Measurements from ENCODE around the gene SEMA6D.

SEMA6D gene

DNA sequence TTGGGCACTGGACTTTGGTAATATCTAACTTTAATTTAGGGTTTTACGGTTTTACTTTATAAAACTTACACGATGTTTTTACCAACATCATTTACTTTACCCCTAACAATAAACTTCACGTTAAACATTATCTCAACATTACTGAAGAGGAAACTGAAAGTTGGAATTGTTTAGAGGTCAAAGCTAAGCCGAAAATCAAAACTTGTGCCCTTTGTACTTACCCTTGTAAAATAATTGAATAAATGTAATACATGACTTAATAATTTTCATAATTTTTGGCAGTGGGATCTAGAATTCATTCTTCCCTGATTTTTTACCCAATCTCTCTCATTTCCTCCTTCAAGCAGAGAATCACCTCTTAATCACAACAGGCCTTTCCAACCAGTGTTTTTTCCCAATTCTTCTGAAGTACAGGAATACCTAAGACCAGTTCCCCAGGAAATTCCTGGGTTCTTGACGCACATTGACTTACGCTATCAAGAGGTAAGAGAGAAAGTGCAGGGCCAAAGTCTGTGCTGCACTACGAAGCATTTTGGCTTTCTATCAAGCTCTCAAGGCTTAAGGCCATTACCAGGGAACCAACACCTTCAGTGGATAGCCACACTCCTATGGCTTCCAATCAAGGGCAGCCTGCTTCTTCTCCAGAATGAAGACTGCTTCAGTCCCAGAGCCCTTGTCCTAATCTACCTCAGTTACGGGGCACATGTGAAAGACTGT is 11.9 kb upstream of the SEMA6D start:
- Mint-ChIP-seq H3K27ac (no peak overlapping the region), H3K4me3 (no peak overlapping the region), H3K27me3 (ENCODE audit: low read depth) (no peaks in the 10 kb centered on the region), H3K9me3 (no peaks in the 10 kb centered on the region), H3K4me1 (ENCODE audit: low read depth) (no peaks in the 10 kb centered on the region), H3K36me3 (ENCODE audit: low read depth) (no peaks in the 10 kb centered on the region)

DNA sequence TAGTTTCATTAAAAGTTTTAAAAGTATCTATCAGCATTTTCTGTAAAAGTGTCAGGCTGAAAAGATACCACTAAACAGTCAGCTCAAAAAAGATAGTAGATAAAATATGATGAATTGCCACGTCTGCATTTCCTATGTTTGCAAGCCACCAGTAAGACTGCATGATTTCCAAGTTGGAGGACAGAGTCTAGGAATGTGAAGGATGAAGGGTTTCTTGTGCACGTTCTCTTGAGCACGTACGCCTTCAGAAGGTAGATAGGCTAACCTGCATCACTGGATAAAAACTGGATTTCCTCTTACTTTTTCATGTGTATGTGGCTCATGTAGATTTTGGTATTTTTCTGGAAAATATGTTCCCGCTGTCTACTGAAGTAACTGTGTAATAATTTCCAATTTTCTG is 9.9 kb upstream of the SEMA6D start:
- H3K9me3 Mint-ChIP-seq = no peaks in the 10 kb centered on the region
- H3K27ac Mint-ChIP-seq = no peak overlapping the region
- no peaks in the 10 kb centered on the region for H3K36me3 Mint-ChIP-seq (ENCODE audit: low read depth)
- no peak overlapping the region for H3K4me3 Mint-ChIP-seq
- no peaks in the 10 kb centered on the region for H3K4me1 Mint-ChIP-seq (ENCODE audit: low read depth)
- H3K27me3 Mint-ChIP-seq (ENCODE audit: low read depth) = no peaks in the 10 kb centered on the region

DNA sequence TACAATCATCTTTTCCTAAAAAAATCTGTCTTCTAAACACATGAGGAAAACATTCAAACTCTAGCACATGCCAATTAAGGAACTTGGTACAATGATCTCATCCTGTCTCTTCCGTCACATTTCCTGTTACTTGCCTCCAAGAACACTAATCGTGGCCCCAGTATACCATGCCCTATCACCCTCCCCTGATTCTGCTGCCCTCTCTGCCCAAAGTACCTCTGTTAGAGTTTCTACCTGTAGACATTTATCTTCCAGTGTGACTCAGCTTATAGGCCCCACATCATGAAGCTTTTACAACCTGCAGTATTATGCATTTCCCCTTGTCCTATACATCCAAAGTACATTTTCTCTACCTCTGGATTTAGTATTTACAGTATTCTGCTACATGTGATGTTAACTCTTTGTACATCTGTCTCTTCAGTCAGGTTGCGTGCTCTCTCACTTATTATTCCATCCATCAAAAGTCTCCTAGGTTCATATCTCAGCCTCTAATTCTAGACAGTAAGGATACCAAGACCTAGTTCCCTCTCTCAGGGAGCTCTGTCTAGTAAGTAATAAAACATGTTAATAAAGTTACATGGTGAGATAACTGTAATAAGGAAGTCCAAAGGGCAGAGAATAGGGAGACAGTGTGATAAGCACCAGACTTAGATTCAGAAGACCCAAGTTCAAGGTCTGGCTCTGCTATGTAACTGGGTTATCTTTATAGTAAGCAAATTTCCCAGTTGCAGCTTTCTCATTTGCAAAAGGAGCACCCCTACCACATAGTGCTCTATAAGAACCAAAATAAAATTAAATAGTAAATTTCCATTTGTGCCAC is 8.9 kb upstream of the SEMA6D start:
- Mint-ChIP-seq H3K27ac (no peak overlapping the region), H3K9me3 (no peaks in the 10 kb centered on the region), H3K4me3 (no peak overlapping the region), H3K36me3 (ENCODE audit: low read depth) (no peaks in the 10 kb centered on the region), H3K27me3 (ENCODE audit: low read depth) (no peaks in the 10 kb centered on the region), H3K4me1 (ENCODE audit: low read depth) (no peaks in the 10 kb centered on the region)

DNA sequence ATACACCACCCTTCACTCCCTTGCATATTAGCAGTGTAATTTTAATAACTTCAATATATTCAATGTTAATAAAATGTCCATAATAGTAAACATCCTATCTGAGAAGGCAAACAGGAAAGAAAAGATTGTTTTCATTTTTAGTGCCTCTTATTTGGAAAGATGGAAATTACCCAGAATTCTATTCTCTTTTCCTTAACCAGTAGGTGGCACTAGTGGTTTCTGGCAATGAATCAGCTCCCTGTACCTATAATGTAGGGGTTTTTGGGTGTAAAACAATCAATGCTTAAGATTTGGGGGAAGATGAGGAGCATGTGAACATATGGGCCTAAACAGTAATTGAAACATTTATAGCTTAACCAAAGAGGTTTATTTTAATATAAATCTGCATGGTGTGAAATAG is 5.7 kb upstream of the SEMA6D start:
- H3K4me1 Mint-ChIP-seq (ENCODE audit: low read depth) = no peaks in the 10 kb centered on the region
- H3K27ac Mint-ChIP-seq = no peak overlapping the region
- H3K9me3 Mint-ChIP-seq = no peaks in the 10 kb centered on the region
- H3K27me3 Mint-ChIP-seq (ENCODE audit: low read depth) = peaks cover 23% of the 10 kb centered on the region
- H3K4me3 Mint-ChIP-seq = no peak overlapping the region
- no peaks in the 10 kb centered on the region for H3K36me3 Mint-ChIP-seq (ENCODE audit: low read depth)

DNA sequence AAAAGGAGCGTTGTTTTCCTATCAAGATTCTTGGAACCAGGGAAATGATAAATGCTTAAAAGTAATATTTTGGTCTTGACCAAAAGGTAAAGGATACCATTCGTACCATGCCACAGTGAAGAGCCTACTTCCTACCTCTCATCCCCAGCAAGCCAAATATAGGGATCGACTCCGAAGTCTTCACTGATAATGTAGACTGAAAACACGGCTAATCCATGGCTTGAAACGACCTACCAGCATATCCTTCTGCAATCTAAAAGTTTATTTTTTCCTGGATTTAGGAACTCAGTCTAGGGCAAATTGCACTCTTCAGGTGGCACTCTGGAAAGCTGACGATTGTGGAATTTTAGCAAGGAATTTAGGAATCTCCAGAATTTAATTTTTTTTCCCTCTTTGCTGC is 1.9 kb upstream of the SEMA6D start:
- Mint-ChIP-seq H3K4me3 (no peak overlapping the region), H3K9me3 (no peaks in the 10 kb centered on the region), H3K27me3 (ENCODE audit: low read depth) (peaks cover 51% of the 10 kb centered on the region), H3K4me1 (ENCODE audit: low read depth) (no peaks in the 10 kb centered on the region), H3K27ac (no peak overlapping the region), H3K36me3 (ENCODE audit: low read depth) (no peaks in the 10 kb centered on the region)

DNA sequence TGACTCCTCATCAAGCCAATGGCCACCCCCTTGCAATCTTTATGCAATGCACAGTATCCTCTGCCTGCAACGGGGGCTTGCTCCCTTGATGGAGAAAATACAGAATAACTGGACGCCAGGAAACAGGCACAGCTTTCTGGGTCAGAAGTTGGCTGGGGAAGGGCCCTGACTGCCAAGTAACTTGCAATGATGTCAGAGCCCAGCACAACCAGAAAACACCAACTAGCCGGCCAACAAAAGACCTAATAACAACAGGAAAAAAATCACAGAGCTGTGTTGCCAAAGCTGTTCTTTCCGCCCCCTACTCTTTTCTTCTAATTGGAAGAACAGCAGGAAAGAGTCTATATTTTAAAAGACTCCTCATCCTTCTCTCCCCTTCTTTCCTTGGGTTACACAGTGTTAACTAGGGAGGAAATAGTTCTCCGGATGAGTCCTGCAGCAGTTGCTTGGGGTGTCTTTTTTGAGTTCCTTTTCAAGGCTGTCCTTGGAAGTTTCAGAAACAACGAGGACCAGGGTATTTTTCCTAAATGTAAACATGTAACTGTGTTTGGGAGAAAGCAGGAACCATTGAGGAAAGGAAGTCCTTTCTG is 1.4 kb upstream of the SEMA6D start:
- H3K4me3 Mint-ChIP-seq = no peak overlapping the region
- H3K4me1 Mint-ChIP-seq (ENCODE audit: low read depth) = no peaks in the 10 kb centered on the region
- H3K27me3 Mint-ChIP-seq (ENCODE audit: low read depth) = peaks cover 53% of the 10 kb centered on the region
- no peaks in the 10 kb centered on the region for H3K36me3 Mint-ChIP-seq (ENCODE audit: low read depth)
- no peaks in the 10 kb centered on the region for H3K9me3 Mint-ChIP-seq
- no peak overlapping the region for H3K27ac Mint-ChIP-seq

DNA sequence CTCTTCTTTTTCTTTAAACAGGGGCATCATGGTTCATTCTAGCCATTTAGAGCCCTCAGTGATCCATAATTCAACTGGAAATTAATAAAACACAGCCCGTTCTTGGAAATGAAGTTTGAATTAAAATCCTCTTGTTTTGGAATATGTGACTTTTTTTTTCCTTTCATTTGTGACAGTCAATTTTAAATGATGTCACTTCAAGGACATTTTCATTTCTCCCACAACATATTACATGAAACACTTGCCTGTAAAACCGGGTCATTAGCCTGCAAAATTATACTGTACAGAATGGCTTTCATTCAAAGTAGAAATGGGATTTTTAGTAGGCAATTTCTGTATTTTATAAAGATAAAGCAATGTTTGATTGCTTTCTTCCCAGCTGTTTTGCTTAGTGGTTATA is 789 bp upstream of the SEMA6D start:
- no peaks in the 10 kb centered on the region for H3K9me3 Mint-ChIP-seq
- H3K36me3 Mint-ChIP-seq (ENCODE audit: low read depth) = no peaks in the 10 kb centered on the region
- H3K4me1 Mint-ChIP-seq (ENCODE audit: low read depth) = no peaks in the 10 kb centered on the region
- peaks cover 57% of the 10 kb centered on the region for H3K27me3 Mint-ChIP-seq (ENCODE audit: low read depth)
- no peak overlapping the region for H3K27ac Mint-ChIP-seq
- no peak overlapping the region for H3K4me3 Mint-ChIP-seq

DNA sequence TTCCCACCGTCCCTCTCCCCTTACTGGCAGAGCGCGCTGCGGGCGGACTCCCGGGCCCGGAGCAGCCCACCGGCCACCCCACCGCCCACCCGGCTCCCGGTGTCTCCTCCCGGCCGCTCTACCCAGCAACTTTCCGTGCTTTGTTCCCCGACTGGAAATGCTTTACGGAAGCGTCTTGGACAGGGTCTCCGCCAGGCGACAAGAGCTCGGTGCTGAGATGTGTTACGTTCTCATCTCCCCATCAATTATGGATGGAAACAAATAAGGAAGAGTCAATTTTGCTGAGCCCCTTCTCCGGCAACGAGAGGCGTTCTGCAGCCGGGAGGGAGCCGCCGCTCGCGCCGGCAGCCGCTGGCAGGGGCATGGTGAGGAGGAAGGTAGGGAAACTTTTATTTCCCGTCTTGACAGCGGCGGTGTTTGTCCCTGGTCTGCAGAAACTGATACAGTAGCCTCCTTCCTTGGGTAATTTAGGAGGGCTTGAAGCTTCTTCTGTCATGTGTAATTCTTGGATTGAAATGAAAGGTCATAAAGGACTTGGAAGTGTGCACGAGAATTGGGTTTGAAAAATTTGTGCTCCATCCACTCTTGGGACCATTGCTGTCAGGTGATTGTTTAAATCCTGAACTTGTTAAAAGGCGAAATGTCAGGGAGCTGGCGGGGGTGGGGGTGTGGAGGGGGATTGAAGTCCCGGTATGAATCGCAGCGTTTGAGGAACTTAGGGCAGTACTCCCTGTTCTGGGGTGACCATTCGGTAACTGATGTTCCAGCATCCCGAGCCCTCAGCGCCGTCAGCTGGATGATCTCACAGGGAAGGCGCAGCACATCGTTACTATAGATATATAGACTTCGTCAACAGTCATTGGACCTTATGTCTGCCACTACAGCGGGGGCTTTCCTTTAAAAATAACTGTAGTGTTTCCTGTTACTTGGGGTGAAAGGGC is 1.5 kb downstream of the SEMA6D start:
- H3K27ac Mint-ChIP-seq = no peak overlapping the region
- no peak overlapping the region for H3K4me3 Mint-ChIP-seq
- no peaks in the 10 kb centered on the region for H3K4me1 Mint-ChIP-seq (ENCODE audit: low read depth)
- no peaks in the 10 kb centered on the region for H3K36me3 Mint-ChIP-seq (ENCODE audit: low read depth)
- peaks cover 61% of the 10 kb centered on the region for H3K27me3 Mint-ChIP-seq (ENCODE audit: low read depth)
- no peaks in the 10 kb centered on the region for H3K9me3 Mint-ChIP-seq

DNA sequence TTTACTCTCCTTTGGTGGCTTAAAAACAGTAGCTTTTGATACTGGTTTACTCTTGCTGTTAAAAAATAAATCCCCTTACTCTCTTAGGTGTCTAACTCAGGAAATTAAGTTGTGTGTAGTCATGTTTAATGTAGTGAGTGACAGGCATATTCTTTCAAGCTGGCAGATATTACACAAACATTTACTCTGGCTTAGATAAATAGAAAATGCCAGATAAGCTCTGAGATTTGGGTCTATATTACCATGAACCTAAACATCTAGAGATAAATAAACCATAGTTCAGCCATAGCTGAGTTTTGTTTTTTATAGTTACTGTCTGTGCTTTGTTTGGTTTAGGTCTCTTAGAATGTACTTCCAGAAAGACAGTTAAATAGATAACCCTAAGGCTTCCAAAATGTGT is 2.4 kb downstream of the SEMA6D start:
- Mint-ChIP-seq H3K9me3 (no peaks in the 10 kb centered on the region), H3K36me3 (ENCODE audit: low read depth) (no peaks in the 10 kb centered on the region), H3K4me3 (no peak overlapping the region), H3K4me1 (ENCODE audit: low read depth) (no peaks in the 10 kb centered on the region), H3K27me3 (ENCODE audit: low read depth) (peaks cover 57% of the 10 kb centered on the region), H3K27ac (no peak overlapping the region)

DNA sequence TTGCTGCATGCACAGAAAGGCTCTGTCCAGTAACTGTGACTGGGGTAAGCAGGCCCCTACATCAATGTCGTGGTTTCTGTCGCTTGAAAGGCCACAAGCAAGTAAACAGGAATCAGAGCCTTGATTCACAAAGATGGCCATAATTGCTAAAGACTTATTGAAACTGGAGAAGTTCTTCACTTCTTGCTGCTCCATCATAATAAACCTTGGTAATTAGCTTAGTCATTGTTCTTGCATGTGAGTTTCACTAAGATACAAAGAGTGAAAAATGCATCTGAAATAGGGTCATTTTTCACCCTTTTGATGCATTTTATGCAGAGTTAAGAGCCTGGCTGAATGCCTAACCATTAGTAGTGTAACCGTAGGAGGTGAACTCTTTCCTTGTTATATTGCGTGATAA is 3.2 kb downstream of the SEMA6D start:
- Mint-ChIP-seq H3K4me3 (no peak overlapping the region), H3K27ac (no peak overlapping the region), H3K27me3 (ENCODE audit: low read depth) (peaks cover 49% of the 10 kb centered on the region), H3K36me3 (ENCODE audit: low read depth) (no peaks in the 10 kb centered on the region), H3K9me3 (no peaks in the 10 kb centered on the region), H3K4me1 (ENCODE audit: low read depth) (no peaks in the 10 kb centered on the region)

DNA sequence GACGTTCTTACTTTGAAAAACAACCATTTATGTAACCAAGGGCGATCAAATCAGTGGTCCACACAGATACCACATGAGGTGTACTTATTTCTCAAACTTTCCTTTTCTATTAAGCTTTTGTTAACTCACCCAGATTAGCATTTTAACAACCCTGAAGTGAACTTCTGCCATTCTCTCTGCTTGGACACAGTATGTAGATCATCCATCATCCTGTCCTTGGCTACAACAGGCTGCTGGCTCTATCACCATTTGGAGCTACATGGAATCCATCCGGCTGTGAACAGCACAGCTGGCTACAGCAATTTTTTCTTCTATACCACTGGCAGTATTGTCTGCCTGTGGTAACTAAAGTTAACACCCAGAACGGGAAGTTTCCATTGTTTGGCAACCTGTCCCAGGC is 4.4 kb downstream of the SEMA6D start:
- H3K9me3 Mint-ChIP-seq = no peaks in the 10 kb centered on the region
- H3K27me3 Mint-ChIP-seq (ENCODE audit: low read depth) = peaks cover 38% of the 10 kb centered on the region
- no peaks in the 10 kb centered on the region for H3K4me1 Mint-ChIP-seq (ENCODE audit: low read depth)
- H3K27ac Mint-ChIP-seq = no peak overlapping the region
- H3K4me3 Mint-ChIP-seq = no peak overlapping the region
- H3K36me3 Mint-ChIP-seq (ENCODE audit: low read depth) = no peaks in the 10 kb centered on the region

DNA sequence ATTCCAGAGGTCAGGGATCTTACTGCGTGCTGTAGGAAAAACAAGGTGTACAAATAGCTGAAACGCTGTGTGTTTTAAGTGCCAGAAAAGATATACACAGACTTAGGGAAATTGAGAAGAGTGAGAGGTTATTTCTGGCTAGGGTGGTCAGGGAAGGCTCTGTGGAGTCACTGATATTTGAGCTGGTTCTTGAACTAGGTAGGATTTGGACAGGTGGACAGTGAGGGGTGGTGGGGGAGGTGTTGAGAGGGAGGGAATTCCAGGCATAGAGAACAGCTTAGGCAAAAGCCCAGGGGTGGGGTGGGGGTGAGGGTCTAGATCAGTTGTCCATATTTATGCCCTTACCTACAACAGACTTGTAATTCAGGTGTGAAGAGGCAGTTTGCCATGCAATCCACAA is 7.0 kb downstream of the SEMA6D start:
- H3K4me3 Mint-ChIP-seq = no peak overlapping the region
- no peaks in the 10 kb centered on the region for H3K9me3 Mint-ChIP-seq
- H3K4me1 Mint-ChIP-seq (ENCODE audit: low read depth) = no peaks in the 10 kb centered on the region
- no peak overlapping the region for H3K27ac Mint-ChIP-seq
- peaks cover 19% of the 10 kb centered on the region for H3K27me3 Mint-ChIP-seq (ENCODE audit: low read depth)
- H3K36me3 Mint-ChIP-seq (ENCODE audit: low read depth) = no peaks in the 10 kb centered on the region

DNA sequence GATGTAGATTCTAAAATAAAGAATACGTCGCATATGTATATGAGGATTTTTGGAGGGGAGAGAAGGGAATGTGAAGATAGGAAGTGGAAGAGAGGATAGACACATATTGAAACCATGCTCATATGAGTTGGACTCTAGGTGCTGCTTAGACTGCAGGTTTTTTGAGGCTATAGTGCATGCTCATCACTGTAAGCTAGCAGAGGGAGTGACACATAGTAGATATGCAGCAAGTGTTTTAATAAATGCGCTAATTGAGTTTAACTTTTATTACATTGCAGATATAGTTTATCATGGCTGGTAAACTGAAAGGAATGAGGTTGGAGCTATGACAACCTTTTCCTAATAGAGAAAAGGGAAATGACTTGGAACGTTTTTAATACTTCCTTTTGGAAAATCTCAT is 7.7 kb downstream of the SEMA6D start:
- no peaks in the 10 kb centered on the region for H3K4me1 Mint-ChIP-seq (ENCODE audit: low read depth)
- H3K4me3 Mint-ChIP-seq = no peak overlapping the region
- H3K9me3 Mint-ChIP-seq = no peaks in the 10 kb centered on the region
- H3K27me3 Mint-ChIP-seq (ENCODE audit: low read depth) = peaks cover 13% of the 10 kb centered on the region
- H3K27ac Mint-ChIP-seq = no peak overlapping the region
- no peaks in the 10 kb centered on the region for H3K36me3 Mint-ChIP-seq (ENCODE audit: low read depth)

DNA sequence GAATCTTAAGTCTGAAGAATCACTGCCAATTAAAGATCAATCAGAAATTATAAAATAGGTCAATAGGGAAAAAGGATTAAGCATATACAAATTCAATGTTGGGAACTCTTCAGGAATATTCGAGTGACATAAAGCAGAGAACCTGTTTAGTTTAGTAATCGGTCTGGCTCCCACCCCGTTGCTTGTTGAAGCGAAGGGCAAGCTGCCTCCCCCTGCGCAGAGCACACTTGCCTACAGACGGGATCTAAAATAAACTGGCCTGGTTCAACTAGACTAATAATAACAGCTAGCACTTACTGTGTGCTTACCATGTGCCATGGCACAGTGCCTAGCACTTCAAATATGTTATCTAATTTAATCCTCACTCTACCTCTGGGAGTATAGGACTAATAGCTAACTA is 8.6 kb downstream of the SEMA6D start:
- Mint-ChIP-seq H3K9me3 (no peaks in the 10 kb centered on the region), H3K4me3 (no peak overlapping the region), H3K36me3 (ENCODE audit: low read depth) (no peaks in the 10 kb centered on the region), H3K27me3 (ENCODE audit: low read depth) (peaks cover 7% of the 10 kb centered on the region), H3K27ac (no peak overlapping the region), H3K4me1 (ENCODE audit: low read depth) (no peaks in the 10 kb centered on the region)

All from T-helper 1 cell treated with Interleukin-12 subunit alpha and Interleukin-12 subunit beta and Interleukin-4 antibody, amounts not matched to agents 30 μg/mL and 1 μg/mL, for 36 hours (primary cell).